IPS-15b (cell line): Measurements from ENCODE around the gene CDH18.

ENCODE experiments used
- H3K27me3 ChIP-seq: one replicate; pipeline ENCODE4 v1.6.1; 2013; ENCODE audit warnings: low read length; ENCODE audit not compliant: control insufficient read depth, insufficient read depth
- H3K36me3 ChIP-seq: one replicate; pipeline ENCODE4 v1.6.1; 2013; ENCODE audit warnings: low read length; ENCODE audit not compliant: control insufficient read depth, insufficient read depth
- H3K4me1 ChIP-seq: one replicate; pipeline ENCODE4 v1.6.1; 2013; ENCODE audit warnings: mild to moderate bottlenecking, low read length; ENCODE audit not compliant: control insufficient read depth, insufficient read depth
- H3K4me3 ChIP-seq: one replicate; pipeline ENCODE4 v1.5.1; 2013; ENCODE audit warnings: low read depth, low read length
- H3K9ac ChIP-seq: one replicate; pipeline ENCODE4 v1.6.1; 2013; ENCODE audit warnings: low read depth, mild to moderate bottlenecking, low read length
- H3K9me3 ChIP-seq: one replicate; pipeline ENCODE4 v1.6.1; 2013; ENCODE audit warnings: mild to moderate bottlenecking, low read length; ENCODE audit not compliant: control insufficient read depth, insufficient read depth

CDH18 gene

DNA sequence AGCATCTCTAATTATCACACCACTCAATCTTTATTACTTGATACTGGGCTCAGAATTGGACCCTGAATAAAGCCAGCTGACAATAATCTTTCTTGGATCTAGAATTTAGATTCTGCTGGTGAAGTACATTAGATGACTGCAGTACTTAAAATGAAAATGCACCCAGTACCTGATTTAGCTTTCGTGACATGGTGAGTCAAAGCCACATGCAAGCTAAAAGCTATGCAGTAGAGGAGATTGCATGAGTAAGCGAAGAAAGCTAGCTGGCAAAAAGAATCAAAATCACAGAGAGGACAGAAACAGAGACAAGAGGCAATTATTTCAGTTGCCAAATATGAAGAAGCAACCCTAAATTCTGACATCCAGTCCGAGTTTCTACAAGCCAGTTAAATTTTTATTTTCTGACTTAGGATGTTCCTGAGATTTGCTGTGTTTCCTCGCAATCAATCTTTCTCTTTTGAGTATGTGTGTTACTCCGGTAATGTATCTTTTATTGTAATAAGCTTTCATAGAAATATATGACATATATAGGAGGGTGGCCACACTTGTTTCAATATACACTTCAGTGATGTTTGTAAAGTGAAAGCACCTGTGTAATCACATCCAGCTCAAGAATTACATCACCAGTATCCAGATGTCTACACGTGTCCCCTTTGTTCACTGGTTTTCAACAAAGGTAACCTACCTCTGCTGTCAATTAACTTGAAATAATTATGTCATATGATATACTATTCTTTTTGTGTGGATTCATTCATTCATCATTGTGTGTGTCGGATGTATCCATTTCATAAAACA, 101.7 kb downstream of the CDH18 start:
- Histone ChIP-seq H3K4me3 (no peak overlapping the region), H3K4me1 (peaks cover 4% of the 10 kb centered on the region), H3K27me3 (no peaks in the 10 kb centered on the region), H3K9me3 (no peaks in the 10 kb centered on the region), H3K9ac (no peak overlapping the region), H3K36me3 (no peaks in the 10 kb centered on the region)

DNA sequence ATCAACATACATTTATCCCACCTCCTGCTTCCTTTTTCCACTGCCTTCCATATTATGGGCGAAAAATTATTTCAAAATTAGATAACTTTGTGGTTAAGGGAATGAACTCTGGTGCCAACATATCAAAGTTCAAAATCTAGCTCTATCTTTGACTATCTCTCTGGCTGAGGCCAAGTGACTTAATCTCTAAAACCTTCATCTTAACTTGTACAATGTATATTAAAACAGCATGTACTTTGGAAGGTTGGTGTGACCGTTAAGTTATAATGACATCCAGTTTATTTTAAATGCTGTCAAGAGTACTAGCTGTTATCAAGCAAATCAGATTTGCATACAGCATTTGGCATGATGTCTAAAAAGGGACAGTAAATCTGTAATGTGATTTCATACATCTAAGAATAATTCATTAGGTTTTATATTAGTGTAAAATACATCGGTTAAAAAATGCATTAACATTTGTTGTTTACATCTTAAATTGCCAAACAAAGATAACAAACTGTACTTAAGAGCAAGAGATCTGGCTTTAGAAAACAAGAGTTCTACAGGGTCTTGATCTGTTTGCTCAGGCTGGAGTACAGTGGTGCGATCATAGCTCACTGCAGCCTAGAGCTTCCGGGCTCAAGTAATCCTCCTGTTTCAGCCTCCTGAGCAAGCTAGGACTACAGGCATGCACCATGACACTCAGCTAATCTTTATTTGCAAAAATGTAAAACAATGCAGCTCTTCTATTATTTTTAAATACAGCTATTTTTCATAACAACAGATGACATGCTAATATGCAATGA, 102.8 kb downstream of the CDH18 start:
- H3K4me3 ChIP-seq, result no peak overlapping the region
- no peaks in the 10 kb centered on the region for H3K36me3 ChIP-seq
- no peaks in the 10 kb centered on the region for H3K27me3 ChIP-seq
- no peak overlapping the region for H3K9ac ChIP-seq
- H3K4me1 ChIP-seq, result peaks cover 13% of the 10 kb centered on the region
- no peaks in the 10 kb centered on the region for H3K9me3 ChIP-seq

DNA sequence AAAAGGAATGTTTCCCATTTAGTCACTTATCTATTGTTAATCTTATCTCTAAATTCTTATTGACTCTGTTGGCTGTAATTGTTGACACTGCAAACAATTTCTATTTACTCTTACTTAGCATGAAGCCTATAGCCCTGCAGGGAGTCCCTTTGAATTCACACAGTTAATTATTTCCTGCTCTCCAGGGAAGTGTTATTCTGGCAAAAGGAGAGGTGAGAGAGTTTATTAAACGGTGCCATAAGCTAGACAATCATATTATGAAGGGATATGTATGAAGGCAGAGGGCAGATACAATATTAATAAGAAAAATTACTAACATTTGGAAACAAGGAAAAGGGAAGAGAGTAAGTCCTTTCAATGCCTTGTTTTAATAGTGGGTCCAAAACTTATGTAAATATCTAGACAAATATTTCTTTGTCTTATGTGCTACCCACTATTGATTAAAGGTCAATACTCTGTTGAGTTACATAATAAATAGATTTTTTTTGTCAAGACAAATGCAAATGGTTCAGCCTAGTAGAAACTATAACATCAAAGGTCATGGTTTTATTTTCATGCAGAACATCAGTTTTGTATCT, 107.1 kb downstream of the CDH18 start:
- Histone ChIP-seq H3K9me3 (no peaks in the 10 kb centered on the region), H3K27me3 (no peaks in the 10 kb centered on the region), H3K36me3 (no peaks in the 10 kb centered on the region), H3K9ac (no peak overlapping the region), H3K4me3 (no peak overlapping the region), H3K4me1 (peaks cover 23% of the 10 kb centered on the region)

DNA sequence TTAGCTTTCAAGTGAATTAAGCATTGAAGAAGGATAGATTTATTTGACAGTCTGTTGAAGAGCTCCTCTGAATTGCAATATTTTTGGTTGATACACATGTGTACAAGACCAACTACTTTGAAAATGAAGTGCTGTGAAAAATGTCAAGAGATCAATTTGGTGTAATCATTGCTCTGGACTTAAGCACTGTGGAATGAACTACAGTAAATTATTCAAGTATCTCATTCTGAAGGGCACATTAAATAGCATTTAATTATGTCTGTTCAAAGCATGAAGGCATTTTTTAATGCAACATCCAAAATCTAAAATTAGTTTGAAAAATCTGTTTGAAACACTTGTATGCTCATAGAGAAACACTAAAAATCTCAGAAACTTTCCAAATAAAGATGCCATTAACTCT, 107.5 kb downstream of the CDH18 start:
- H3K4me1 ChIP-seq, result peaks cover 23% of the 10 kb centered on the region
- H3K9ac ChIP-seq, result no peak overlapping the region
- no peak overlapping the region for H3K4me3 ChIP-seq
- no peaks in the 10 kb centered on the region for H3K9me3 ChIP-seq
- no peaks in the 10 kb centered on the region for H3K27me3 ChIP-seq
- H3K36me3 ChIP-seq, result no peaks in the 10 kb centered on the region

DNA sequence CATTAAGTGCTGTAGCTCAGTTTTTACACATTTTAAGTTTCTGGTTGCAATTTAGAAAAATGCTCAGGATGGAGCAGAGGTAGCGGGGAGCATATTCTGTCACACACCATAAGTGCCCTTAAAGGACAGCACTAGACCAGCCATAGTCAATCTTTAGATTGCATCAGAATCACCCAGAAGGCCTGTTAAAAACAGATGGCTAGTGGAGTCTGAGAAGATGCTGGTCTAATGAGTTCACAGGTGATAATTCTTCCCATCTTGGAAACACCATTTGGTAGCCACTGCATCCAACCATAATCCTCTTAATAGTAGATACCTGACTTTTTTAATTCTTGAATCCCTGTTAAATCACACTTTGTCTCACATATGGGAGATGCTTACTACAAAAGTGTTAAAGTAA, 113.2 kb downstream of the CDH18 start:
- Histone ChIP-seq H3K4me1 (peaks cover 6% of the 10 kb centered on the region), H3K9me3 (peaks cover 4% of the 10 kb centered on the region), H3K27me3 (no peaks in the 10 kb centered on the region), H3K4me3 (no peak overlapping the region), H3K36me3 (no peaks in the 10 kb centered on the region), H3K9ac (no peak overlapping the region)

DNA sequence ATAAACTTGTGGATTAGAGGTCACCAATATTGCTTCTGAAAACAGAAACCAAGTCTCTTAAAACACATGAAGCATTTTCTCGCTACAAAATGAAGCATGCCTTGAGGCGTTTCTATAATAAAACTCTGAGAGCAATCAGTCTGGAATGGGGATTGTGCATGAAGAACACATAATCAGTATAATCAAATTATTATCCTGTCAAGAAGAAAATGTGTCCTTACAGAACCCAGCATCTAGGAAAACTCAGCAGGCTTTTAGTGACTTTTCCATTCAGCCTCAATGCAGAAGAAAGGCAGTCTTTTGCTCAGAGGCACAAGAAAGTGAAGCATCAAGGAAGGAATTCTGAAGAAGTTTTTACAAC, 121.9 kb downstream of the CDH18 start:
- Histone ChIP-seq H3K27me3 (no peaks in the 10 kb centered on the region), H3K4me3 (no peak overlapping the region), H3K9me3 (no peaks in the 10 kb centered on the region), H3K36me3 (no peaks in the 10 kb centered on the region), H3K4me1 (peaks cover 2% of the 10 kb centered on the region), H3K9ac (no peak overlapping the region)

DNA sequence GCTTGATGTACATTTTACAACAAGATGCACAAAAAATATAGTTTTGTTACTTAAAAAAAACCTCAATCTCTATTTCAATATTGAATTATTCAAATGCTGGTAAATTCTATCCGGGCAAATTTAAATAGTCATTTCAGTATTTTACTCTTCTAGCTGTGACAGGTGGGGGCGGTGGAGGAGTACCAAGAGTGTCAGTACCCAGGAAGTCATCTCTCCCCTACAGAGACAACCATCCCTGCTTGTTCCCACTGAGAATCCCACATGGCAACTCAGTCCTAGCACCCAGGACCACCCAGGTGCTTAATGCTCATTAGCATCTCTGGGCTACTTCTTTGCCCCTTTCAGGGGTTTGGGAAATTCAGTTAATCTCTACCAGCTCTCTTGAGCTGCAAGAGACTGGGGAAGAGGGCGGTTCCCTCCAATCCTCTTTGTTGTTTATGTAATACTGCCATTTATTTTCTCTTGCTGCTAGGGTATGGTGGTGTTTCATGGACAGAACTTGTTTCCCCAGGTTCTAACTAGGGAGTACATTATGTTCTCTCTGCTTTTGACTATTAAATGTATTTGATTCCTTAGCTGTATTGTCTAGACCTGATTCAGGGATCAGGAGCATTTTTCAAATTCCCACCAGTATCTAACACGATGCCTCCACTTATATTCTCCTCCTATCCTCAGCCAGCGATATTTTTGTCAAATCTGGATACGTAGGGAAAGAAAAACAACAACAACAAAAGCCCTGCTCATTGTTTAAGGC, 122.5 kb downstream of the CDH18 start:
- no peaks in the 10 kb centered on the region for H3K36me3 ChIP-seq
- peaks cover 2% of the 10 kb centered on the region for H3K4me1 ChIP-seq
- H3K9me3 ChIP-seq, result no peaks in the 10 kb centered on the region
- H3K4me3 ChIP-seq, result no peak overlapping the region
- no peak overlapping the region for H3K9ac ChIP-seq
- H3K27me3 ChIP-seq, result no peaks in the 10 kb centered on the region

DNA sequence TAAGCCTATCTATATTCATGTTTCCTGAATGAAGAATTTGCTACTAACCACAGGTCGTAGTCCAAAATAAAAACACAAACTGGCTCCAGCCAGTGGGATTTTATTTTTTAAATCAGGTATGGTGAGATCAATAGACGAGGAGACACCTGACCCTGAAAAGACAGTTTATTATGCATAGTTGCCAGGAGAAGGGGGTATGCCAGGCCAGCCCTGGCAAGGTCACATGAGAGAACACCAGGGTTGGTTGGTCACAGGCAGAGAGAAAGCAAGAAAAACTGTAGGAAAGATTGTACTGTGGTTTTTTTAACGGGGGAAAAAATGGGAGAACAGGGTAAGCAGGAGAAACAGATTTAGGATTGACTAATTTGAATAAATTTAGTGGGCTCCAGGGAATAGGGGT, 125.3 kb downstream of the CDH18 start:
- Histone ChIP-seq H3K36me3 (no peaks in the 10 kb centered on the region), H3K27me3 (no peaks in the 10 kb centered on the region), H3K4me1 (peaks cover 2% of the 10 kb centered on the region), H3K9ac (no peak overlapping the region), H3K9me3 (no peaks in the 10 kb centered on the region), H3K4me3 (no peak overlapping the region)

DNA sequence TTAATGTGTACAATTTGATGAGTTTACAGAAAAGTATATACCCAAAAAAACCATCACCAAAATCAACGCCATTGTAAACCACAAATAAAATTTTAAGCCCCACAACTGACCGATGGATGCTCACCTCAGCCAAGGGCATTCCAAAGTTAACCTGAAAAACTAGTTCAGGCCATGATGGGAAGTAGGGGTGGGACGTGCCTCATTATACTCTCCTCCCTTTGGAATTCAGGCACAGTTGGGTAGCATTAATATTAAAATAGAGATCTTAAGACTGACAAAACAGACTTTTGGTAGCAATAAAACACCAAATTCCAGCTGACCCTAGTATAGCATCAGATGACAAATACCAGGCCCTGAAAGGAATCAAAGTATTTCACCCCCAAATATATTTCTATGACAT, 129.0 kb downstream of the CDH18 start:
- Histone ChIP-seq H3K9ac (no peak overlapping the region), H3K36me3 (no peaks in the 10 kb centered on the region), H3K4me3 (no peak overlapping the region), H3K4me1 (no peaks in the 10 kb centered on the region), H3K9me3 (no peaks in the 10 kb centered on the region), H3K27me3 (no peaks in the 10 kb centered on the region)

DNA sequence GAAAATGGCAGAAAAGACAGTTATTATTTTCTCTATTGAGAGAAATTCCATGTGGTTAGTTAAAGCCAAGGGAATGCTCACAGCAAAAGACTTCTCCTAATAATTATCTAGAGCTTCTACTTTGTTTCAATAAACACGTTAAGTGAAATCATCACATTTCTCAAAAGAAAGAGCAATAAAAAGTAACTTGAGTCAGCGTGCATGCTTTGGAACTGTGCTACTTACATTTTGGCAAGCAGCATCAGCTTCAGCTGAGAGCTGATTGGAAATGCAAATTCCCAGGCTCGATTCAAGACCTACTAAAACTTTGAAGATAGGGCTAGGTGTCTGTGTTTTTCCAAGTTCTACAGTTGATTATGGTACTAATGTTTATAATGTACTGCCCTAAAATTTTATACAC, 132.1 kb downstream of the CDH18 start:
- Histone ChIP-seq H3K9ac (no peak overlapping the region), H3K36me3 (no peaks in the 10 kb centered on the region), H3K4me3 (no peak overlapping the region)

DNA sequence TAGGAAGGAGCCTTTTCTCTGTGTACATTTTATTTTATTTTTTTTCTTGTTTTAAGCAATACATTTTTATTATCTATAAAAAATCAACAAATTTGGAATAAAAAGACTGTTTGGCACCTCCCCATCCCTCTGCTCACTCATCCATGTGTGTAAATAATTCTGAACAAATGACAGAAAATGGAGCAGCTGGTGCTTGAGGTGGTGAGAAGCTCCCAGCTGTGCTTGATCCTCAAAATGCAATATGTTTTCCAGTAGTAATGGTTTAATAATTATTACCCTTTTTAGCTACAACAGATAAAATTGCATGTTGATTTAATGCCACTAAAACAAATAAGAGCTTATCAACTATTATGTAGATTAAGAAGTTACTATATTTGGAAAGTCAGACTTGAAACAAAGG, 132.5 kb downstream of the CDH18 start:
- Histone ChIP-seq H3K4me3 (no peak overlapping the region), H3K4me1 (no peaks in the 10 kb centered on the region), H3K36me3 (no peaks in the 10 kb centered on the region), H3K9ac (no peak overlapping the region), H3K27me3 (no peaks in the 10 kb centered on the region), H3K9me3 (no peaks in the 10 kb centered on the region)

More for the DNA sequence above, 132.1 kb downstream of the CDH18 start:
- Histone ChIP-seq H3K4me1 (no peaks in the 10 kb centered on the region), H3K27me3 (no peaks in the 10 kb centered on the region), H3K9me3 (no peaks in the 10 kb centered on the region)
